DMS53 treated with DMSO at 0.1 percent for 48 hours (cell line): ENCODE results near the gene PARM1.
"Not testable (repeated sequence)": the region's sequence is repeated elsewhere in the genome, so short reads cannot be mapped to it uniquely, and the experiment has no call there.

ENCODE experiments used
- DNase-seq: peaks from one replicate; lab custom pipeline; 2025; ENCODE audit not compliant: unreplicated experiment; lab: John Stamatoyannopoulos, UW

Gene PARM1

DNA sequence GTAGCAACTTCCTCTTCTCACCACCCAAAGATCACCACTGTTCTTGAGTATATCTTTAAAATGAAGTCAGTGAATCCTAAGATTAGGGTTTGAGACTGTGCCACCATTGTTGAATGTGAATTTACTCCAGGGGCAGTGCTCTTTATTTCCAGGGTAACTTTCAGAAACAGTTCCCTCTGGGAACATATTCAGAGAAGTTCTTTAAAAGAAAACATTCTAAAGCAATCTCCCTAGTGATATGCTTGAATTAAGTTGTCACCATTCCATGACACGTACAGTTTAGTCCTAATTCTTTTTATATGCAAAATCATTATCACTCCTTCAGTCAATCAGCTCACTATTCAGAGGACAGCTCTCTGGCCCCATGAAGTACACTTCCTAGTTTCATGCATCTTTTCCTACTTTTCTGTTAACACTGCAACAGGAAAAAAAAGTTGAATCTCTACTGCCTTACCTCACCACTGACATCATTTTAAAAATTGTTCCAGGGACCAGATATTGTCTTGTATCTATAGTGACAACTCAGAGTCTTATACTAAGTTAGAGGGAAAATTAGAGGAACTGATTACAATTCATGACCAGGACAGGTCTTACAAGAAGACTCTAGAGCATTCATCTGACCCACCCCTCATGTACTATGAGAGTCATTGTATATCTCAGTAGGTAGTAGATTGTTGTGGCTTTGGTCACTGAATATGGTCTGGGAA lies 49.8 kb downstream of the PARM1 start:
- DNase-seq, result no peak

DNA sequence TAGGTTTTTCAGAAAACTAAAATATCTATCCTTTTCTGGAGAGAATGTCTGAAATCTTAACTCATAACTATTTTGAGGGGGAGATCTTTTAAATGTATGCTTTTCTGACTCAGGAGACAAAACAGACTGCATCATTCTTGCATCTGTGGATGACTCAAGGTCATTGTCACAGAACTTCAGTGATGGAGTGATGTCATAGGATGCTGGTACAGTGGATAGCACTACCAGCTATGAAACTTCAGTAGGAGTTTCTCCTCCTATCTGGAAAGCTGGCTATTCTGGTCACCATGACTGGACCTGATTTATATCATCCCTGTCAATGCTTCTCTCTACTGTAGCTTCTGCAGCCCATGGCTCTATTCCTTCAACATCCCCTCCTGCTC lies 50.3 kb downstream of the PARM1 start:
- DNase-seq, result peak; percentile 4

GRCh38 chr4:74990276-74990875 lies 57.5 kb downstream of the PARM1 start:
- no peak for DNase-seq

GRCh38 chr4:74994436-74994835 lies 61.5 kb downstream of the PARM1 start:
- DNase-seq, result not testable (repeated sequence)

GRCh38 chr4:74996996-74997395 lies 64.1 kb downstream of the PARM1 start:
- DNase-seq, result no peak

- no peak for DNase-seq
These were observed 65.2 kb downstream of the PARM1 start for GRCh38 chr4:74997948-74998729.

- no peak for DNase-seq
These were observed 66.9 kb downstream of the PARM1 start for GRCh38 chr4:74999714-75000309.

DNA sequence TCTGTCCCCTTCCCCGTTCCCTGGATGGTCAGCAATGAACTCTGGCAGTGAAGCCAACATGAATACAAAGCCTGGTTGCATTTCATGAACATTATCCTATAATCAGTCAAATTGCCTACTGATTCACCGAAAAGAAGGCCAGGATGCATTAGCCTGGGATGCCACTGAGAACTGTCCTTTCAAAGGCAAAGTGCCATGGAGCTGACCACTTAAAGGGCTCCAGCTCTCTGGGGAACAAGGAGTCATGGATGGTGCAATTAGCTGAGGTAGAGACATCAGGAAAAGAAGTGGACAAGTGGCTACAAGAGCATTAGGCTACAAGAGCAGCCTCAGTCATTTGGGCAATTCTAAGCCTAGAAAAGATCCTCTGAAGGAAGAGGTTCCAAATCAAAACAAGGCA lies 69.0 kb downstream of the PARM1 start:
- DNase-seq, result no peak

DNA sequence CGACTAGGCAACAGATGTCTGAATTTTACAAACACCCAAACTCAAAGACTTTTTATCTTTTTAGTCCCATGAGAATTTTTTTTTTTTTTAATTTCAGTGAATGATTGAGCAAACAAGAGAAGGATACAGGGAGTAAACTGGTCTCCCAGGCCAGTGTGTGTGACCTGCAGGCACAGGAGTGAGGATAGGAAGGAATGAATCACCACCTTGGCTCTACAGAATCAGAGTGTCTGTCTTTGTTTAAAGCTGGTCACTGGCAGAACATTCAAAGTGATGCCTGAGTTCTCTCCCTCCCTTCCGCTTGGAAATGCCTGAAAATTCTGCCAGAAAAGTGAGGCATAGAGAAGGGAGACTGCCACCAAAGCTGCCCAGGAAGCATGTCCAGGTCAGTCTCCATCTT lies 69.5 kb downstream of the PARM1 start:
- no peak for DNase-seq

DNA sequence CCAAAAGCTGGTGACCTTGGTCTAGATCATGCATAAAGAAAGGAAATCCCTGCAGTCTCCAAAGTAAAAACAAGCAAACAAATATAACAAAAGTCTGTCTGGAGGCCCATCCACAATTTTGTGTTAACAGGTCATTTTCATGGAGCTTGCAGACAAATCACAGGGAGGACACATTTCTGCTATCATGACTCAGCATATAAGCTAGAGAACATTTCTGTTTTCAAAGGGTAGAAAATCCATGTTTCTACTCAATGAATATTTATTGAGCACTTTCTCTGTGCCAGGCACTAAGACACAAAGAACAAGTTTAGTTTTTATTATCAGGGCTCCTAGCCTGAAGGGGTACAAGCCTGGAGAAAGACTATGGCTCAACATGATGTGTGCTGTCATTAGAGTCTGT lies 71.1 kb downstream of the PARM1 start:
- DNase-seq, result no peak

DNA sequence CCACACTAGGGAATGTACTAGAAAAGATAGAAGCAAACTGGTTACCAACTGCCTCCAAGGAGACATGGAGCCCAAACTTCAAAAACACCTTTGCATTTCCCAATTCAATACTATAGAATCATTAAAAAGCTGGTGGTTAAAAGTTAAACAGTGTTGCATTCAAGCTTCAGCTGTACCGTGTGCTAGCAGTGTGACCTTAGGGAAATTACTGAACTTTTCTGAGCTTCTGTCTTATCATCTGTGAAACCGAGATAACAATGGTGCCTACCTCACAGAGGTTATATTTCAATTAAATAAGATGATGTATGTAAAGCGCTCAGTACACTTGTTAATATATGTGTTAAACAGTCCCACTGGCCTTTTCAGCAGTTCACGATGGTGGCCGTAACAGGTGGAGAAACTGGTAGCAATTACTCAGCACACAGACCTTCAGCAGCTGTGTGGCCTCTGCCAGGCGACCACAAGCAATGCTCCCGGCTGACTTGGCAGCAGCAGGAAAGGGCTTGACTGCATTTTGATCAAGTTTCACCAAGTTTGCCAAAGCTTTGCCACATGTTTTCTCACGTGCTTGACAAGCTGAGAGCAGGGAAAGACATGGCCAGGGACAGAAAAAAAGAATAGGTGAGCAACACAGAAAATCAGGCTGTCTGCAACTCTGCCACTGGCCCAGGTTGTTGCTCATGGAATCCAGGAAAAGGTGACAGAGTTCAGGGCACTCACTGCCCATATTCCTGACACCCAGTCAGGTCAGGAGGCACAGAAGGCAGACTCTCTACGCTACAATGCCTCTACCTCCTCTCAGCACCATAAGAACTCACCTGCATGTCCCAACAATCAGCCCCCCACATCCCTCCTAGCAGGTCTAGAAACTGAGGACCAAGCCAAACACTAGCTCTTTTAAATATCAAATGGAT lies 72.1 kb downstream of the PARM1 start:
- DNase-seq, result no peak

- no peak for DNase-seq
These were observed 72.8 kb downstream of the PARM1 start for GRCh38 chr4:75005727-75006126.

DNA sequence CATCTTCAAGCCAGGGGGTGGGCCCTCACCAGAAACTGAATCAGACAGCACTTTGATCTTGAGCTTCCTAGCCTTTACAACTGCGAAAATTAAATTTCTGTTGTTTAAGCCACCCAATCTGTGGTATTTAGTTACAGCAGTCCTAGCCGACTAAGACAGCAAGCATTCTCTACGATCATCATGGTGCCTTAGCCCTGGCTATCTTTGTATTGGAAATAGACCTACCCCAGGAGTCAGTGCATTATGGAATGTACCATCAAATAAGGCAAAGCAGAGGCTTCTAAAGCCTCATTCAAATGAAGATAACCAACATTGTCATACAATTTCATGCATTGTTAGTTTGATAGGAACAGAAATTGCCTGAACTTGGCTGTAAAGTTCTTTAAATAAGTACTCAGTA lies 75.0 kb downstream of the PARM1 start:
- DNase-seq, result no peak

GRCh38 chr4:75009138-75009537 lies 76.2 kb downstream of the PARM1 start:
- no peak for DNase-seq

GRCh38 chr4:75011131-75011795 lies 78.3 kb downstream of the PARM1 start:
- DNase-seq, result no peak

- no peak for DNase-seq
These were observed 82.7 kb downstream of the PARM1 start for GRCh38 chr4:75015627-75016026.

GRCh38 chr4:75016472-75016871 lies 83.6 kb downstream of the PARM1 start:
- no peak for DNase-seq

DNA sequence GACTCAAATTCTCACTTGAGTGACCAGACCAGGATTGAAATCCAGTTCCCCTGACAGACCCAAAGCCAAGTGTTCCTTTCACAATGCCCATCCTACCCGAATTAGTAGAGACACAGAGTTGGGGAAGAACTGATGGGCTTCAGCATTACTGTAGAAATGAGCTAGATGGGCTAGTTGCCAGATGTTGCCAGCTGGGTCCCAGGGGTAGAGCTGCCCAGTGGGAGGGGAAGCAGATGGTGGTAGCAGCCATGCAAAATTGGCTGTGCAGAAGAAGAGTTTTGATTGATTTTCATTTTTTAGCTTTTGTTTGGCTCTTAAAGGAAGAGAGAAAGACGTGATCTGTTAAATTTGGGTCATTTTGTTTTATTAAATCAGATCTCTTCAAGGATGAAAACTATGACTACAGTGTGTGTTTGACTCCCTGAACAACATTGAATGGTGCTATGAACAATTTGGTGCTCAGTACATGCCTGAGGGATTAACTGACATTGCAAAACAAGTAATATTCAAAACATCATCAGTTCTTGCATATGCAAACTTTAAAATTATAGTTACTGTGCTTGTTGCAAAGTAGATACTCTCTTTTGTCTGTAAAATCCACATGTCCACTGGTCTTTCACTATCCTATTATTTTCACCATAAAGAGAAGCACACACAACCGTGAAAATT lies 86.0 kb downstream of the PARM1 start:
- DNase-seq, result no peak

DNA sequence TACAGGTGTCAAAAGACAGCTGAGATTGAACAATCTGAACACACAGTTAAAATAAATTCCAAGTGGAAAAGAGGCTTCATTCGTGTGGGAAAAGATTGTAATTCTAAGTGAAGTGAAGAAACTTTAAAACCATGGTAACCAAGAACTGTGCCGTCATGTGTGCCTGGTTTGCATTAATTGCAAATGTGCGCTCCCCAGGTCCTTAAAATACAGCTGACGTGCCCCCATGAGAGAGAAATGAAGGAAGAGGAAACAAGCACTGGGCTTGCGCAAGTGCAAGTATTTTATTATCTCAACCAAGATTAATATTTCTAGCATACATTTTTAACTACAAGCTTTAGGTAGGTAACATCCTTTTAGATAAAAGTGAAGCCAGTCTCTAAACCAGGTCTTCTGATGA lies 92.5 kb downstream of the PARM1 start:
- no peak for DNase-seq
